GM12892 (cell line): ENCODE results near the gene JAKMIP2.

Experiments used
- DNase-seq: peaks from one replicate; pipeline ENCODE4 v3.0.0; 2011; ENCODE audit not compliant: insufficient read length
- FAIRE-seq: peaks from 2 replicates; lab custom pipeline; 2011; peaks lifted over from hg19 to GRCh38; lab: Jason Lieb, UNC
- POLR2A ChIP-seq: IDR thresholded peaks from 2 replicates; pipeline ENCODE4 v1.6.1; 2011; ENCODE audit warnings: low read depth, low read length, control low read depth
- POLR2AphosphoS5 ChIP-seq: IDR thresholded peaks from 2 replicates; pipeline ENCODE4 v1.6.1; 2011; ENCODE audit warnings: low read depth, low read length, control low read depth
- TAF1 ChIP-seq: IDR thresholded peaks from 2 replicates; pipeline ENCODE4 v1.6.1; 2011; ENCODE audit warnings: low read depth, mild to moderate bottlenecking, control low read depth, low read length, borderline replicate concordance

JAKMIP2 gene

GRCh38 chr5:147784146-147784987, 1.8 kb upstream of the JAKMIP2 start:
- no peak for FAIRE-seq
- TF ChIP-seq POLR2AphosphoS5 (no peak), TAF1 (no peak), POLR2A (no peak)

GRCh38 chr5:147780924-147781573, 1.5 kb downstream of the JAKMIP2 start:
- FAIRE-seq (no peak), DNase-seq (no peak)
- TF ChIP-seq POLR2A (no peak), TAF1 (no peak), POLR2AphosphoS5 (no peak)

More at GRCh38 chr5:147784146-147784987, 1.8 kb upstream of the JAKMIP2 start:
- no peak for DNase-seq

GRCh38 chr5:147779694-147780093, 2.8 kb downstream of the JAKMIP2 start:
- DNase-seq (no peak), FAIRE-seq (no peak)
- TF ChIP-seq POLR2A (no peak), POLR2AphosphoS5 (no peak), TAF1 (no peak)

GRCh38 chr5:147776989-147777388, 5.5 kb downstream of the JAKMIP2 start:
- DNase-seq: no peak

GRCh38 chr5:147773587-147773986, 8.9 kb downstream of the JAKMIP2 start:
- FAIRE-seq (no peak), DNase-seq (no peak)
- TF ChIP-seq POLR2A (no peak), TAF1 (no peak), POLR2AphosphoS5 (no peak)

More at GRCh38 chr5:147776989-147777388, 5.5 kb downstream of the JAKMIP2 start:
- FAIRE-seq: no peak
- TF ChIP-seq TAF1: no peak
- no peak for TF ChIP-seq POLR2A
- TF ChIP-seq POLR2AphosphoS5: no peak

GRCh38 chr5:147773139-147773538, 9.4 kb downstream of the JAKMIP2 start:
- DNase-seq (no peak), FAIRE-seq (no peak)
- TF ChIP-seq POLR2AphosphoS5 (no peak), POLR2A (no peak), TAF1 (no peak)

DNA sequence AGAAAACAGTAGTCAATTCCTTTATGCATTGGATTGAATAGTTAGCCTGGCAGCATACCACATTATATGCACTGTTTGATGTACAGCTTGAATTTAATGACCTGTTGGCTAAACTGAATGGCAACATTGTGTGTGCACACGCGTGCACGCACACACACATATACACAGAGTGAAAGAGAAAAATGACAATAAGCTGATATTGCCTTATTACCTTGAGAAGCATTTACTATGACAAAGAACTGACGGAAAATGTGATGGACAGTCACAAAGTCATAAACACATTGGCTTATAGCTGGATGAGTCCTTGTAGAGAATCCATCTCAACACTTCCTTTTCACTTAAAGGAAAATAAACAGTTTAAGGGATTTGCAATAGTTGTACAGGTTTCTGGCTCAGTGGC, 15.5 kb downstream of the JAKMIP2 start:
- DNase-seq: no peak
- no peak for FAIRE-seq
- TF ChIP-seq POLR2AphosphoS5 (no peak), TAF1 (no peak)

DNA sequence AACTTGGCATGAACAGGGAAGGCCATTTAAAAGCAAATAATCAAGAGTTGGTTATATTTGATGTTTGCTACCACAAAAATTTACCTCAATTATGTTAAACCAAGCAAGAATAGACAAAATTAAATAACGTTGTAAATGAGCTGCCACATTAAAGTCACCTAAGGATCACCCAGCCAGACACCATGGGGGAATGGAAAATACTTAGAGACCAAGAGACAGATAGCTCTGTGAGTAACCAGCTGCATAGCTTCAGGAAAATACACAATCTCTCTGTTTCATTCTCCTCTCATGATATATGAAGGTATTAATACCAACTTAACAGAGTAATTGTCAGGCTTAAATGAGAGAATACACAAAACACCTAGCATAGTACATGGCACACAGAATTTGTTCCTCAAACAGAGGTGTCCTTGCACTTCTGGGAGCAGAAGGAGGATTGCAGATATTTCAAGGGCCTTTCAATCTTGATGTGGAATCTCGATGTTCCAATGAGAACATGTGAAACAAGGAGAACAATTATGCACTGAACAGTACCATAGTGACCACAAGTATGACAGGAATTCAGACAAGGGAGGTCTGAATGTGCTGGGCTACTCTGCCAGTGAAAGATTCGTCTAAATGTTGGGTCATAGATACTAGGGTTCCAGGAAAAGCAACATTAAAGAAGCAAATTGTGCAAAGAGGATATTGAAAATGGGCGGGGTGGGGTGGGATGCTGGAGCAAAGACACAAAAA, 18.6 kb downstream of the JAKMIP2 start:
- DNase-seq (no peak), FAIRE-seq (no peak)
- TF ChIP-seq TAF1 (no peak), POLR2A (no peak), POLR2AphosphoS5 (no peak)

DNA sequence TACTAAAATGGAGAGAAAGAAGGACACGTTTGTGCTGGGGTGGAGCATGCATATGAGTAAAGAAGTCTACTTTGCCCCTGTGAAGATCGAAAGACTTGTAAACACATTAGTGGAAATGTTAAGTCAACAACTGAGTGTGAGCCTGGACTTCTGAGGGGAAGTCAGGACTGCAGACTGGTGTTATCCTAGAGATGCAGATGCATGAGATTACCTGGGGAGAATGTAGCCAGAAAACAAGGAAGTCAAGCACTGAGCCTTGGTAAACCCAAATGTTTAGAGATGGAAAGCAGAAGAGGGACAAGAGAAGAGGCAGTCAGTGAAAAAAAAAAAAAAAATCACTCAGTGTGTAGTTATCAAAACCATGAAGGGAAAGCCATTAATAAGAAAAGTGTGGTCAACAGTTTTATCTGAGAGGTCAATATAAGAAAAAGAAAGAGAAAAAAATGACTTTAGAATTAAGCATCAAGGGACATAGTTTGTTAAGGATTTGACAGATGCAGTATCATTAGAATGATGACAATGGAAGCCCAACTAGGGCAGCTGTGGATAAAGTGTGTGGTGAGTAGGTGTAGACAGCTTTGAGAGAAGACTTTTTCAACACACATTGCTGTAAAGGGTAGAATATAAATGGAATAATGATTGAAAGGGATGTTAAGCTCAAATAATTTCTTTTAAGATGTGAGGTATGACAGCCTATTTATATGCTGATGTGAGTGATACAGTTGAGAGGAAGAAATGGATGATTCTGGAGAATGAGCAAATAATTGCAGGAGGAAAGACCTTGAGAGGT, 22.2 kb downstream of the JAKMIP2 start:
- FAIRE-seq (no peak), DNase-seq (no peak)
- no peak for TF ChIP-seq POLR2A
- no peak for TF ChIP-seq POLR2AphosphoS5

DNA sequence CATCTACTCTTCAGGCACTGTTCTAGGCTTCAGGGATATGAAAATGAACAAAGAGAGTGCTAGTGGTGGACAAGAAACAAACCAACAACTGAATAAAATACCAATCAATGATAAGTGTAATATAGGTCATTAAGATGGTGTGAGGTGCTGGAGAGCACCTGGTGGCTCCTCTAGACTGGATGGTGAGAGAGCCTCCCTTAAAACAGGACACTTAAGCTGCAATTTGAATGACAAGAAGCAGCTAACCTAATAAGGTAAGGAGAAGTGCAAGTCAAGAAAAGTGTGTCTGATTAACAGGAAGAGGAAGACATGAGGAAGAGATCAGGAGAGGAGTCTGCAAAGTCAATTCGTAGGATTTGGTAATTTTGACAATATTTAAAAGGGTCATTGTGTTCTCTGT, 23.1 kb downstream of the JAKMIP2 start:
- TF ChIP-seq POLR2AphosphoS5 (no peak), TAF1 (no peak), POLR2A (no peak)
- no peak for FAIRE-seq

GRCh38 chr5:147756566-147756965, 26.0 kb downstream of the JAKMIP2 start:
- DNase-seq: no peak
- no peak for FAIRE-seq
- no peak for TF ChIP-seq POLR2AphosphoS5
- no peak for TF ChIP-seq TAF1
- no peak for TF ChIP-seq POLR2A

More for the DNA sequence above, 23.1 kb downstream of the JAKMIP2 start:
- DNase-seq: no peak
